HG03520 (cell line): ENCODE measurements around the gene CCDC78.

ENCODE experiments used
- ATAC-seq: cut with Tn5 transposase; IDR thresholded peaks from one replicate; pipeline ENCODE4 v1.9.1; 2021; ENCODE audit warnings: mild to moderate bottlenecking, moderate library complexity; ENCODE audit not compliant: unreplicated experiment

Gene CCDC78

GRCh38 chr16:740459-740763, 14.2 kb upstream of the CCDC78 start:
- ATAC-seq: peak; percentile 4

- ATAC-seq: no peak
These were observed 13.6 kb upstream of the CCDC78 start for GRCh38 chr16:739560-740458.

- ATAC-seq: no peak
These were observed 10.8 kb upstream of the CCDC78 start for GRCh38 chr16:736936-737481.

GRCh38 chr16:735982-736453, 9.8 kb upstream of the CCDC78 start:
- no peak for ATAC-seq

GRCh38 chr16:734981-735881, 9.0 kb upstream of the CCDC78 start:
- no peak for ATAC-seq

- ATAC-seq: no peak
These were observed 8.2 kb upstream of the CCDC78 start for GRCh38 chr16:734208-734980.

- no peak for ATAC-seq
These were observed 7.4 kb upstream of the CCDC78 start for GRCh38 chr16:733382-734207.

- no peak for ATAC-seq
These were observed 6.7 kb upstream of the CCDC78 start for GRCh38 chr16:732936-733335.

- no peak for ATAC-seq
These were observed 6.1 kb upstream of the CCDC78 start for GRCh38 chr16:732332-732731.

- no peak for ATAC-seq
These were observed 4.6 kb upstream of the CCDC78 start for GRCh38 chr16:730666-731509.

- ATAC-seq: no peak
These were observed 3.8 kb upstream of the CCDC78 start for GRCh38 chr16:729768-730665.

GRCh38 chr16:728890-729744, 2.9 kb upstream of the CCDC78 start:
- ATAC-seq: no peak

GRCh38 chr16:728131-728889, 2.1 kb upstream of the CCDC78 start:
- peak; percentile 36 for ATAC-seq

GRCh38 chr16:727291-727977, 1.2 kb upstream of the CCDC78 start:
- ATAC-seq: peak; percentile 3

GRCh38 chr16:726188-726437, 130 bp downstream of the CCDC78 start:
- ATAC-seq: no peak
